ENCODE results near the gene ZNF773.

DNA sequence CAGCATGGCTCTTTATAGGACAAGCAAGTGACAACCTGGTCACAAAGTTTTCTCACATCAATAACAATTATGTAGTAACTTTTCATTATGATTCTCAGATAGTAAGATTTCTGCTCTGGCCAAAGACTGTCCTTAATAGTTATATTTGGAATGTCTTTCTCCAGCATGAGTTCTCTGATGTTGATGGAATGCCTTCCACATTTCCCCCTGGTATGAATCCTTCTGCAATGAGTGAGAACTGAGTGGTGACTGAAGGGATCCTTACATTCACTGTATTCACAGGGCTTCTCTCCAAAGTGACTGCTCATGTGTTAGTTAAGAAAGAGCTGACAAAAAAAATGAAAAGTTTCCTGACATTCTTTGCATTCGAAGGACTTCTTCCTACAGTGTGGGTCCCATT is 46.8 kb downstream of the ZNF773 start:
- TF ChIP-seq CREB1 (IDR thresholded peaks at IDR 0.05; ENCODE audit: low read depth) (no peak), CEBPB (IDR thresholded peaks at IDR 0.05) (no peak), EP300 (IDR thresholded peaks at IDR 0.05; ENCODE audit: borderline replicate concordance) (no peak), NFIC (IDR thresholded peaks at IDR 0.05) (no peak), YY1 (IDR thresholded peaks at IDR 0.05; ENCODE audit: low read depth) (no peak)
- TF ChIP-seq, protein P1, sequence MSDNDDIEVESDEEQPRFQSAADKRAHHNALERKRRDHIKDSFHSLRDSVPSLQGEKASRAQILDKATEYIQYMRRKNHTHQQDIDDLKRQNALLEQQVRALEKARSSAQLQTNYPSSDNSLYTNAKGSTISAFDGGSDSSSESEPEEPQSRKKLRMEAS (IDR thresholded peaks at IDR 0.05), result no peak
- TF ChIP-seq, protein P2, sequence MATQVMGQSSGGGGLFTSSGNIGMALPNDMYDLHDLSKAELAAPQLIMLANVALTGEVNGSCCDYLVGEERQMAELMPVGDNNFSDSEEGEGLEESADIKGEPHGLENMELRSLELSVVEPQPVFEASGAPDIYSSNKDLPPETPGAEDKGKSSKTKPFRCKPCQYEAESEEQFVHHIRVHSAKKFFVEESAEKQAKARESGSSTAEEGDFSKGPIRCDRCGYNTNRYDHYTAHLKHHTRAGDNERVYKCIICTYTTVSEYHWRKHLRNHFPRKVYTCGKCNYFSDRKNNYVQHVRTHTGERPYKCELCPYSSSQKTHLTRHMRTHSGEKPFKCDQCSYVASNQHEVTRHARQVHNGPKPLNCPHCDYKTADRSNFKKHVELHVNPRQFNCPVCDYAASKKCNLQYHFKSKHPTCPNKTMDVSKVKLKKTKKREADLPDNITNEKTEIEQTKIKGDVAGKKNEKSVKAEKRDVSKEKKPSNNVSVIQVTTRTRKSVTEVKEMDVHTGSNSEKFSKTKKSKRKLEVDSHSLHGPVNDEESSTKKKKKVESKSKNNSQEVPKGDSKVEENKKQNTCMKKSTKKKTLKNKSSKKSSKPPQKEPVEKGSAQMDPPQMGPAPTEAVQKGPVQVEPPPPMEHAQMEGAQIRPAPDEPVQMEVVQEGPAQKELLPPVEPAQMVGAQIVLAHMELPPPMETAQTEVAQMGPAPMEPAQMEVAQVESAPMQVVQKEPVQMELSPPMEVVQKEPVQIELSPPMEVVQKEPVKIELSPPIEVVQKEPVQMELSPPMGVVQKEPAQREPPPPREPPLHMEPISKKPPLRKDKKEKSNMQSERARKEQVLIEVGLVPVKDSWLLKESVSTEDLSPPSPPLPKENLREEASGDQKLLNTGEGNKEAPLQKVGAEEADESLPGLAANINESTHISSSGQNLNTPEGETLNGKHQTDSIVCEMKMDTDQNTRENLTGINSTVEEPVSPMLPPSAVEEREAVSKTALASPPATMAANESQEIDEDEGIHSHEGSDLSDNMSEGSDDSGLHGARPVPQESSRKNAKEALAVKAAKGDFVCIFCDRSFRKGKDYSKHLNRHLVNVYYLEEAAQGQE (IDR thresholded peaks at IDR 0.05; ENCODE audit: low read depth), result no peak
